ENCODE data around the gene SBF2.

Gene SBF2

DNA sequence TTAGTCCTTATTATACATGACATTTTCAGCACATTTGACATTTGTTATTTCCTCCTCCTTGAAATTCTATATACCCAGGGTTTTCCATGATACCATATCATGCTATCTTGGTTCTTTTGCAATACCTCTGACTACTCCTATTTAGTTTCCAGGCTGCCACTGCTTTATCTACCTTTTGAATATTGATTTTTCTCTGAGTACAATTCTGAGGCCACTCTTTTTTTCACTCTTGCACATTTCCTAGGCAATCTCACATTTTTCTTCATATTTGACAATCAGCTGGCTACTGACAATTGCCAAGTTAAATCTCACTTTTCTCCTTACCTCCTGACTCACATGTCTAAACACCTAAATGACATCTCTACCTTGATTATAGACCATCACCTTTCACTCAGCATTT lies 11.9 kb downstream of the SBF2 start:
- TF ChIP-seq, protein P1, sequence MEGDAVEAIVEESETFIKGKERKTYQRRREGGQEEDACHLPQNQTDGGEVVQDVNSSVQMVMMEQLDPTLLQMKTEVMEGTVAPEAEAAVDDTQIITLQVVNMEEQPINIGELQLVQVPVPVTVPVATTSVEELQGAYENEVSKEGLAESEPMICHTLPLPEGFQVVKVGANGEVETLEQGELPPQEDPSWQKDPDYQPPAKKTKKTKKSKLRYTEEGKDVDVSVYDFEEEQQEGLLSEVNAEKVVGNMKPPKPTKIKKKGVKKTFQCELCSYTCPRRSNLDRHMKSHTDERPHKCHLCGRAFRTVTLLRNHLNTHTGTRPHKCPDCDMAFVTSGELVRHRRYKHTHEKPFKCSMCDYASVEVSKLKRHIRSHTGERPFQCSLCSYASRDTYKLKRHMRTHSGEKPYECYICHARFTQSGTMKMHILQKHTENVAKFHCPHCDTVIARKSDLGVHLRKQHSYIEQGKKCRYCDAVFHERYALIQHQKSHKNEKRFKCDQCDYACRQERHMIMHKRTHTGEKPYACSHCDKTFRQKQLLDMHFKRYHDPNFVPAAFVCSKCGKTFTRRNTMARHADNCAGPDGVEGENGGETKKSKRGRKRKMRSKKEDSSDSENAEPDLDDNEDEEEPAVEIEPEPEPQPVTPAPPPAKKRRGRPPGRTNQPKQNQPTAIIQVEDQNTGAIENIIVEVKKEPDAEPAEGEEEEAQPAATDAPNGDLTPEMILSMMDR (IDR thresholded peaks at IDR 0.05; ENCODE audit: low read depth, low read length, missing control alignments) = no peak
- no peak overlapping the region for H3K4me3 ChIP-seq (ENCODE audit: low read depth, low read length)
- DNase-seq (ENCODE audit: low read depth) = no peak
- in situ Hi-C loops (cut with HindIII; ENCODE audit: low sequenced_read_pairs) = no loop called here

DNA sequence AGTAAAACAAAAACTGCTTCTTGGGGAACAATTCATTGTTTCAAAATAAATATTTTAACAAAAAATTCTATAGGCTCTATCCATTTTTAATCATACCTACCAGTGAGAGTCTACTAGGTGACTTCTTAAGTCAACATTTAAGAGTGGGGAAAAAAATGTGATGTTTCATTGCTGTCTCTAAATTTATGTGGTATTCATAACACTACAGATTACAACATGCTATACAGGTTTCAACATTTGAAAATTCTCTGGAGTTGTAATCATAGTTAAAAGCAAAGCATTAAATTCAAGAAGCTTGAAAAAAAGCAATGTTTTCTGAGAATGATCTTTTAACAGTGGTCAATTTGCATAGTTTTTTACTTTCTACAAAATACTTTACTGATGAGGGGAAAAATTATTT lies 18.3 kb downstream of the SBF2 start:
- in situ Hi-C loops (cut with HindIII; ENCODE audit: low sequenced_read_pairs) = no loop called here
- no peak overlapping the region for H3K4me3 ChIP-seq (ENCODE audit: low read depth, low read length)
- no peak for DNase-seq (ENCODE audit: low read depth)
- TF ChIP-seq, protein P1 (IDR thresholded peaks at IDR 0.05; ENCODE audit: low read depth, low read length, missing control alignments) = no peak

DNA sequence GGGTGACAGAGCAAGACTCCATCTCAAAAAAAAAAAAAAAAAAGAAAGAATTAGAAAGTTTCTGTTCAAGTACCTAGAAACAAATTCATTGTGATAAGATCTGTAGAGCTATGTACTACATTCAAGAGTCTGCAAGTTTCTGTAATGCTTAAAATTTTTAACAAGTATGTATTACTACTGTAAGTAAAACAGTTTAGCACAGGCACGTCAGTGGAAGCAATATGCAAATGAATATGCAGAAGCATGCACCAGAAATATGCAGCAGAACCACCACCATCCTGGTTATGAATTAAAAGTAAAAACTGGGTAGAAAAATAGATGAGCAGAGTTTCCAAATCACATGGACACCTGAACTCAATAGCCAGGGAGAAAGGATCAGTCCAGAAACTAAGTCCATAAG lies 19.3 kb downstream of the SBF2 start:
- no peak overlapping the region for H3K4me3 ChIP-seq (ENCODE audit: low read depth, low read length)
- TF ChIP-seq, protein P1 (IDR thresholded peaks at IDR 0.05; ENCODE audit: low read depth, low read length, missing control alignments) = no peak
- DNase-seq (ENCODE audit: low read depth) = no peak
- in situ Hi-C loops (cut with HindIII; ENCODE audit: low sequenced_read_pairs) = no loop called here

GRCh38 chr11:10273738-10274137 lies 20.3 kb downstream of the SBF2 start:
- in situ Hi-C loops (cut with HindIII; ENCODE audit: low sequenced_read_pairs) = no loop called here
- TF ChIP-seq, protein P1 (IDR thresholded peaks at IDR 0.05; ENCODE audit: low read depth, low read length, missing control alignments) = no peak

GRCh38 chr11:10272132-10272531 lies 21.9 kb downstream of the SBF2 start:
- no peak for DNase-seq (ENCODE audit: low read depth)
- H3K4me3 ChIP-seq (ENCODE audit: low read depth, low read length) = no peak overlapping the region
- TF ChIP-seq, protein P1 (IDR thresholded peaks at IDR 0.05; ENCODE audit: low read depth, low read length, missing control alignments) = no peak
- in situ Hi-C loops (cut with HindIII; ENCODE audit: low sequenced_read_pairs) = no loop called here

More at GRCh38 chr11:10273738-10274137, 20.3 kb downstream of the SBF2 start:
- no peak for DNase-seq (ENCODE audit: low read depth)
- H3K4me3 ChIP-seq (ENCODE audit: low read depth, low read length) = no peak overlapping the region

DNA sequence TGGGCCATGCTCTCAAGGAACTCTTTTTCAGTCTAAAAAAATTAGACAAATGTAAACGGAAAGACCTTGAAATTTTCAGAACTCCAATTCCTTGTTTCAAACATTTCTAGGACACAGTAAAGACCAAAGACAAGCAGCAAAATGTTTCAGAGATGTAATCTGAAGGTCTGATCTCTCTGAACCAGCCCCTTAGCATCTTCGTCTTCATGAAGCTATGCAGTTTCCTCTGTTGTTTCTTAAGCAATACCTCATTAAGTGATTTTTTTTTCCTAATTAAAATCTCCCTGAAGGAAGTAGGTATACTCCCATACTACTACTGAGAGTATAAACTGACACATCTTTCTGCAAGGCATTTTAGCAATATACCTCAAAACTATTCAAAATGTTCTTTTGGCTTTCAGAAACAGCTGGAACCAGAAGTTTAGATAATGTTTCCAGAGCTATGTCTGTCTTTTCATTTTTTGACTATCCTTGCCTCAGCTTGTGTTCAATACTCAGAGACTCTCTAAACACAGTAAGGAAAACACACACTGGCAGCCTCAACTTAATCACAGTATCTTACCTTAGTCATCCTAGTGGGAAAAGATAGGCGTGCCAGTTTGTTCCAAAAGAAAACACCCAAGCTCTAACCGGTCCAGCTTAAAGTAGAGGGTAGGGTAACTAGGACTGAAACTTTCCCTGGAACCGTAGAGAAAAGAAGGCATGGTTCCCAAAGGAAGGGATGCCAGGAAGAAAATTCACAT lies 25.1 kb downstream of the SBF2 start:
- no peak for DNase-seq (ENCODE audit: low read depth)
- in situ Hi-C loops (cut with HindIII; ENCODE audit: low sequenced_read_pairs) = no loop called here
- TF ChIP-seq, protein P1 (IDR thresholded peaks at IDR 0.05; ENCODE audit: low read depth, low read length, missing control alignments) = no peak
- H3K4me3 ChIP-seq (ENCODE audit: low read depth, low read length) = no peak overlapping the region
